ENCODE data around the gene ANKRD62.
"Not testable (repeated sequence)": the region's sequence is repeated elsewhere in the genome, so short reads cannot be mapped to it uniquely, and the experiment has no call there.

The ANKRD62 gene

DNA sequence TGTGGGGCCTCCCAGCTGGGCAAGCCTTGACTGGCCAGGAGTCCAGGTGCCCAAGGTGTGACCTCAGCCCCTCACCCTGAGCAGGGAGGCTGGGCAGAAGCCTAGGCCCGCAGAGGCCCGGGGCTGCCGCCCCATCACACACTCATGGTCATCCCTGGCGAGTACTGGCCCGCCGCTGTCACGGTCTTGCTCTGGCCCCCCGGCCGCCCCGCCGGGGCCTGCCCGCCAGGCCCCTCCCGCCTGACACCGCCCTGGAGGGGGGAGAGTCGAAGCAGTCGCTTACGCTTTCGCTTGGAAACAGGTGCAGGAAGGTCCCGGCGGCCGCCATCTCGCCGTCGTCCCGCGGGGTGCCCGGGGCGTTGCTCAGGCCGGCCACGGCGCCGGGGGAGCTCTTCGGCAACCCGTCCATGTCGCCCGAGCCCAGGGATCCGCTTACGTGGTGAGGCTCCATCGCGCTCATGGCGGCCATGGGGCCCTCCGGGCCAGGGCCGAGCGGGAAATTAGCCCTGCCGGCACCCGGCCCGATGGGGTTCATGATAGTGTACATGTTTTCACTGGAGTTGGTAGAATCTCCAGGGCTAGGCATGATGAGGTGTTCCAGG, 26.6 kb upstream of the ANKRD62 start:
- no peak for DNase-seq (ENCODE audit: low spot score)

DNA sequence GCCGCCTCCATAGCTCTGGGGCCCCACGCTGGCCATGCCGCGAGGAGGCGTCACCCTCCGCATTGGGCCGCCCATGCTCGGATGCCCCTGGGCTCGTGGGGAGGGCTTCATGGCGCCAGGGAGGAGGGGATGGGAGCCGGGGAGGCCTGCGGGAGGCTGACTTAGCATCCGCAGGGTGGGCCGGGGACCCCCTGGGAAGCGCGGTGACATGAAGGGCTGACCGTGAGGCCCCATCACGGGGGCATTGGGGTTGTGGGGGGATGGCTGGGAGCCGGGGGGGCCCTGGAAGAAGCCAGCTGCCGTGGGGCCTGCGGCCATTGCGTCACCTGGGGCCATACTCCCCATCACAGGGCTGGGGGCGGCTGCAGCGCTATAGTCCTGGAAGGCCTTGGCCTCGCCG, 26.0 kb upstream of the ANKRD62 start:
- no peak for DNase-seq (ENCODE audit: low spot score)

DNA sequence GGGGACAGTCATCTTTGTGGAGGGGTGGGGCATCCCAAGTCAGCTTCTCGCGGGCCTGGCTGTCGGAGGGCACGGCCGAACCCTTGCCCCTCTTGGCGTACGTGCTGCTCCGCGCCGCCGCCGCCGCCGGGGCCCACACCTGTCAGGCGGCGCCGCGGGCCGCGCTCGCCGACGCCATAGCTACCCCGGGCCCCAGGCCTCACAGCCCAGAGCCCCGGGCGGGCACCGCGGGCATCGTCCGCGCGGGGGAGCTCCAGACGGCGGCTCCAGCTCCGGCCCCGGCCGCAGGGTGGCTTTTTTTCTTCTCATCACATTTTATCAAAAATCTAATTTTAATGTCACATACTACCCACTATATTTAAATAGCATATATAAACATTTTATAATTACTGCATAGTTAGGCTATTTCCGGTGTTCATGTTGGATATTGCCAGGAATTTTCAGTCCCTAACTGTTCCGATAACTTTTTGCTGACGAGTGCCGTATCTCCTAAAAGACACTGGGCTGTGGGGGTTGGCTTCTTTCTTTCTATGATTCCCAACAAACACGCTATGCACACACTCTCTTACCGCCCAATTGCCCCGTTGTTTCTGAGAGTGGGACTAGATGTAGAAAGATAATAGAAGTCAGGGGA, 25.2 kb upstream of the ANKRD62 start:
- not testable (repeated sequence) for DNase-seq (ENCODE audit: low spot score)

DNA sequence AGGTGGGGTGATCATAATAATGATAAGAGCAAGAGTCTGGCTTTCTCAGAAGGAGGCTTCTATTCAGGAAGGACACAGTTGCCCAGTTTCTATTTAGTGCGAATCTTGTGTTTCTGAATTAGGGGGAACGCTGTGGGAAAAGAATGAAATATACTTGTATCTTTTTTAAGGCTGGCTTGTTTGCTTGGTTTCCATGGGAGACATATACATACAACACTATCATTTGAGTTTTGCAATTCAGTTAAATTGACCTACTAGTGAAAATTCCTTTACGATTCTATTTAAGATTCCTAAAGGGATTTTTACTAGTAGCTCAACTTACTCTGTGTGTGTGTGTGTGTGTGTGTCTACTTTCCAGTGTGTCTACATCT, 24.7 kb upstream of the ANKRD62 start:
- DNase-seq (ENCODE audit: low spot score) = no peak

DNA sequence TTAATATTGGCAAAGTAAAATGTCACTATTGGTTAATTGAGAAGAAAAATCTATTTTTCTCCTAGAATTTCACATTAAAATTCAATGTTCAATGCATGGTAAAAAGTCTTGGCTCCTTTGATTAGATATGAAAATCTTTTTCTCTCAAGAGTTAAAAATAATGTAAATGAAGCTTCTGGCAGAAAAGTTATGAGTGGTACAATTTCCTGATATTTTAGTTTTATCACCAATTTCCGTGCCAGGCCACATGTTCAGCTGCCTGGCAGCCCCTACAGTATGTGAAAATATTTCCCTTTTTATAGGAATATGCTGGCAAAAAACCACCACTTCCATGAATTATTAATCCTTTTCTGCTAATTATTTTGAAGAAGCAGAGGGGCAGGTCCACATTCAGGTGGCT, 22.6 kb upstream of the ANKRD62 start:
- not testable (repeated sequence) for DNase-seq (ENCODE audit: low spot score)

DNA sequence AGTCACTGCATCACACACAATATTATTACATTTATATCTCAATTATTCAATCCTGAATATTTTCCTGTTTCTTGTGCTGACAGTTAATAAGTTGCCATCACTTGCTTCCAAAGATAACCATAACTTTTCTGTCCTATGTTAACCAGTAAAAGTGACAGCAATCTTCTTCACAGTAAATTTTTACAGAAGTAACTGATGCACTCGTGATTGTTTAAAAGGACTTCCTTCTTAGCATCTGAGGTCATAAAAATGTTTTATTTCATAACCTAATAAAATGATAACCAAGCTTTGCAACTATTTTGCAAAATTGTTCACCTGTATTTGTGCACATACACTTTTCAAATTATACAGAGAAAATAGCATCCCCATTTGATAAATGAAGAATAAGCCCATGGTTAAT, 20.6 kb upstream of the ANKRD62 start:
- DNase-seq (ENCODE audit: low spot score) = no peak

DNA sequence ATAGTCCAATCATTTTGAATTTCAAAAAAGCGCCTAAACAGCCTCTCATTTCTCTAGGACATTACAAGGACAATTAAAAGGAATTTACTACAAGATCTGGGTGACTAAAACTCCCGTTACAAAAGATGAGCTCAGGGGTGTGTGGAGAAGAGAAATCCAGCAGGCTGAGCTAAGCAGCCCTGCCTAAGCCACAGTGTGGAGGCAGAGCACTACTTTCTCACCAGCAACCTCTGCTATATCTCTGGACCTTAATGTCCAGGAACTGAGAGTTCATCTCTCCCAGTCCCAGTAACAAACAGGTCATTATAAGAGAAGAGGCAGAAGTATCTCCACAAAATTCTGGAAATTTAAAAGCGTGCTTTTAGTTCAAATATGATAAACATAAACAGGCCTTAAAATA, 18.9 kb upstream of the ANKRD62 start:
- no peak for DNase-seq (ENCODE audit: low spot score)

DNA sequence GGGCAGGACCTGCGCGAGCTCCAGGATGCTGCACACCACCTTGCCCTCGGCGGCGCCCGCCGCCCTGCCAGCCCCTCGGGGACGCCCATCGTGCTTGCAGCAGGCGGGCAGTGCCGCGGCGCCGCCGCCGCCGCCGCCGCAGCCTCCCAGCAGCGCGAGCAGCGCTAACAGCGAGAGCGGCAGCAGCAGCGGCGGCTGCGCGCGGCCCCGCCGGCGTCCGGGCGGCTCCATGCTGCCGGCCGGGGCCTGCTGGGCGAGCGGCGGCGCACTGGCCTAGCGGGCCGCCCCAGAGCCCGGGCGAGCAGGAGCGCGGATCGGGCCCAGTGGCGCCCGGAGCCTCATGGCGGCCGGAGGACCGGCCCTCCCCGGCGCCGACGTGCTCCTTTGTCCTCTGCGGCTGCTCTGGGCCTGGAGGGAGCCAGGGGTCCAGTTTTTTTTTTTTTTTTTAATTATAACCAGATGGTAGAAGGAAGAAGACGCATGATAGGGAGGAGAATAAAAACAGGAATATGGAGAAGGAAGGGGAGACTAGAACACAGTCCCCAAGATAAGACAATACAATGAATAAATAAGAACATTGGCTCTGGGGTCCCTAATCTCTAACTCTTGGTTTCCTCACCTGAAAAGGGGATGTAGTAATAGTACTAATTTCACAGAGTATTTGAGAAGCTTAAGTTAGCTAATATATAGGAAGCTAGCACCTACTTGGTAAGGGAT, 17.1 kb upstream of the ANKRD62 start:
- no peak for DNase-seq (ENCODE audit: low spot score)

DNA sequence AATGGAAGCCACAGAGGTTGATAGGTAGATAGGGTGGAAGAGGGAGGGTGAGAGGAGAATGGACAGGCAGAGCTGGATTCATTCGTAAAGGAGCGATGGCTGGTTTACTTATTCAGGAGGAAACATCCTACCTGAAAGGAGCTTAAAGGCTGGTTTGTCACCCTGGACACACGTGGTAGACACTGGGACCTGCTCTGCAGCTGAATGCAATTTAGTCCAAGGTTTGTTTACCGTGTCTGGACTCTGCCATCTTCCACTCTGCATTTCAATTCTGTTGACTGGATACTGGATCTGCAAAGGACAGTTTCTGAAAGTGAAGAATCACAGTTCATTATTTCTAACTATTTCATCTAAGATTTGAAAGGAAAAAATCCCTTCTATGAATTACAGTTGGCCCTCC, 15.6 kb upstream of the ANKRD62 start:
- not testable (repeated sequence) for DNase-seq (ENCODE audit: low spot score)

DNA sequence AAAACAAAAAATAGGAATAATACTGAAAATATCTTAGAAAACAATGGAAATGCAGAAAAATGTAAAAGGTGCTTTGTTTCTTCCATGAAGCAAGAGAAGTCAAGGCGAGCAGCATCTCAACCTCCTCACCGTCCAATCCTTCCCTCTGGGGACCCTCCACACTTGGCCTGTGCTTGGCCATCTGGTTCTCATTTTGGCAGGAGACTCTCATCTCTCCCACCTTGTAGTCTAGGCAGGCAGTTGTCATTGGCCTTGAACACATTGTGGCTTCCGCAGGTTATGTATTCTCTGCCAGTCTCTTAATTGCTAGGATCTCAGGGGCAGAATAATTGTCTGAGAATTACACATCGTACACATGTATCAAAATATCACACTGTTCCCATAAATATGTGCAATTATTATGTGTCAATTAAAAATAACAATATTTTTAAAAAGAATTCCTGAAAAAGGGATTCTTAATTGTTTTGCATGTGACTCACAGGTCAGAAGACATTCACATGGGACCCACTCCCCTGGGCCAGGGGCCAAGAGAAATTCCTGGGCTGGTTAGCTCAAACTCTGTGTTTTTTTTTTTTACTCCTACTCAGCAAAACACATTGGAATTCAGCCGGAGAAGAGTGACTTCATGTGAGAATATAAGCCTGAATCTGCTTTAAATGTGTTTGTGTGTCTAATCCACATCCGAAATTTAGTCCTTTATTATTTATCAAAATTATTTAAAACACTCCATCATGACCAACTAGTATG, 14.0 kb upstream of the ANKRD62 start:
- no peak for DNase-seq (ENCODE audit: low spot score)

DNA sequence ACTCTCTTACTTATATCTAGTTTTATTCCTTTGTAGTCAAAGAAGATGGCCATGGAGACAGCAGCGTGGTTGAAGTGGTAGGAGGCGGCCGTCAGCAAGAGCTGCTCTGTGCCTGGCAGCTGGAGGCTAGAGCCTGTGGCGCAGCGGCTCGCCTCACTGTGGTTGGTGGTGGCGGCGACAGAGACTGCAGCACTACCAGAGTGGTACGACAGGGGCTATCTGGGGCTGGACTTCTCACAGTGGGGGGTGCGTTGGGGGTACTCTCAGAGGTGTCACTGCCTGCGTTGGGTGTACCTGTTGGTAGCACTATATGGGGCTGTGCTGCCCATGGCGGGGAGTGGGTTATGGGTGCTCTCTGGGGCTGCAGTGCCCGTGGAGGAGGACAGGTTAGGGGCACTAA, 8.5 kb upstream of the ANKRD62 start:
- no peak for DNase-seq (ENCODE audit: low spot score)

DNA sequence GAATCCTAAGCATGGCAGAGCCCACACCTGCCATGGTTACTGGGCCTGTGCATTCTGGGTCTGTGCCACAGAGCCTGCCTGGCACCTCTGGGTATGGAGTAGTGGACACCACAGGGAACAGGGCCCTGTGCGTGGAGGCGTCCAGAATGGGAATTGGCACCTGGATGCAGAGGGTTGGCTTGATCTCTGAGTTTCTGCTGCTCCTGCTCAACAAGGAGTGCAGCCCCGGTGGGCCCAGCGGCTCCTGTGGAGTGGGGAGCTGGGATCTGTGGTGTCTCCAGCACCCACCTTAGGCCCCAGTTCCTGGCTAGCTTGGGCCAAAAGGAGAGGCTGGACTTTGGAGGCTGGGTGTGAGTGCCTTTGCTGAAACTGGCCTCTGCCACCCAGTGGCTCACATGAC, 7.9 kb upstream of the ANKRD62 start:
- DNase-seq (ENCODE audit: low spot score) = no peak

DNA sequence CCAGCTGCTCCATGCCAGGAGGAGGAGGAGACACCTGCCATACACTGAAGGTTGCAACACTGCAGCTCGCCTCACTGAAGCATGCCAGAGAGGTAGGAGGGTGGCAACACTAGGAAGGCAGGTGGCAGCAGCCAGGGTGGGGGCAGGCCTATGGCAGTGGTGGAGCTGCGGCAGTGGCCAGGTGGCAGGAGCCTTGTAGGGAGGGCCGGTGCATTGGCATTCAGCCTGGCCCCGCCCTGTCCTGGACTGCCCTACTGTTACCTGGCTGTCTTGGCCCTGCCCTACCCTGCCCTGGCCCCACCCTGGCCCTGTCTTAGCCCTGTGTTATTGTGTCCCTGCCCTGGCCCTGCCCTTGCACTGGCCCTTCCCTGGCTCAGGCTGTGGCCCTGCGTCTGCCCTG, 7.4 kb upstream of the ANKRD62 start:
- no peak for DNase-seq (ENCODE audit: low spot score)

DNA sequence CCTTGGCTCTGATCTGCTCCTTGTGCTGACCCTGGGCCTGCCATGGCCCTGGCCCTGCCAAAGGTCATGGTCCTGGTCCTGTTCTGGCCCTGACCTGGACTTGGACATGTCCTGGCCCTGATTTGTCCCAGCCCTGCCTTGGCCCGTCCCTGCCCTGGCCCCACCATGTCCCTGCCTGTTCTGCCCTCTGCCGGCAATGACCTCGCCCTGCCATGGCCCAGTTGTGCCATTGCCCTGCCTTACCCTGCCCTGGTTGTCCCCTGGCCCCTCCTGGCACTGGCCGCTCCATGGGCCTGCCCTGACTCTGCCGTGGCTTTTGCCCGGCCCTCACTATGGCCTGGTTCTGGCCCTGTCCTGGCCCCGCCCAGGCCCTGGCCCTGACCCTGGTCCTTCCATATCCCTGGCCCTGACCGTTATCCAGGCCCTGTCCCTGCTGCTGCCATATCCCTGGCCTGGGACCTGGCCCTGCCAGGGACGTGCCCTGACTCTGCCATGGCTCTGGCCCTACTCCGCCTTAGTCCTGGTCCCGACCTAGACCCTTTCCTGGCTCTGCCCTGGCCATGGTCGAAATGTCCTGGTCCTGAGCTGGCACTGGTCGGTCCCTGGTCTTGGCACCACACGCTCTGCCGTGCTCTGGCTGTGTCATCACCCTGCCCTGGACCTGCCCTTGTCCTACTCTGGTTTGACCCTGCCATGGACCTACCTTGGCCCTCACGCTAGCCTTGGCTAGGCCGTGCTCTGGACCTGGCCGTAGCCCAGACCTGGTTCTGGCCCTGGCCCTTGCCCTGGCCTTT, 6.8 kb upstream of the ANKRD62 start:
- no peak for DNase-seq (ENCODE audit: low spot score)

DNA sequence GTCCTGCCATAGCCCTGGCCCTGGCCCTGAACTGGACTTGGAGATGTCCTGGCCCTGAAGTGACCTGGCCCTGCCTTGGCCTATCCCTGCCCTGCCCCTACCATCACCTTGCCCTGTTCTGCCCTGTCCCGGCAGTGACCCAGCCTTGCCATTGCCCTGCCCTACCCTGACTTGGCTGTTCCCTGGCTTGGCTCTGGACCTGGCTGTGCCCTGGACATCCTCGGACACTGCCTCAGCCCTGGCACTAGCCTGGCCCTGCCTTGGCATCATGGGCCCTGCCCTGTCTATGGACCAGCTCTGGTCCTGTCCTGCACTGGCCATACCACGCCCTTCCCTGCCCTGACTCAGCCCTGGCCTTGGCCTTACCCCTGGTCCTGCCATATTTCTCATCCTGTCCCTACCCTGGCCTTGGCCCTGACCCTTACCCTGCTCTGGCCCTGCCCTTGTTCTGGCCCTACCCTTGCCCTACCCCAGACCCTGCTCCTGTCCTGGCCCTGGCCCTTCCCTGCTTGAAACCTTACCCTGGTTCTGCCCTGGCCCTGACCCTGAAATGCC, 6.1 kb upstream of the ANKRD62 start:
- DNase-seq (ENCODE audit: low spot score) = no peak

DNA sequence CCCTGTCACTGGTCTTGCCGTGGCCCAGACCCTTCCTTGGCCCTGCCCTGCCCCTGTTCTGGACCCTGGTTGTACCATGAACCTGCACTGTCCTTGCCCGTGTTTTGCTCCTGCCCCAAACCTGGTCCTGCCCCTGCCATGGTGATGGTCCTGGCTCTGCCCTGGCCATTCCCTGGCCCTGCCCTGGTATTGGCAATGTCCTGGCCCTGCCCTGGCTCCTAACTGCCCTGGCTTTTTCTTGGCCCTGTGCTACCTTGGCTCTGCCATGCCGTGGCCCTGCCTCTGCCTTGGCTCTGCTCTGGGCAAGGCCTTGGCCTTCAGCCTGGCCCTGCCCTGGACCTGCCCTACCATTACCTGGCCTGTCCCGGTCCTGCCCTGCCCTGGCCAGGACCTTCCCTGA, 5.5 kb upstream of the ANKRD62 start:
- DNase-seq (ENCODE audit: low spot score) = no peak

DNA sequence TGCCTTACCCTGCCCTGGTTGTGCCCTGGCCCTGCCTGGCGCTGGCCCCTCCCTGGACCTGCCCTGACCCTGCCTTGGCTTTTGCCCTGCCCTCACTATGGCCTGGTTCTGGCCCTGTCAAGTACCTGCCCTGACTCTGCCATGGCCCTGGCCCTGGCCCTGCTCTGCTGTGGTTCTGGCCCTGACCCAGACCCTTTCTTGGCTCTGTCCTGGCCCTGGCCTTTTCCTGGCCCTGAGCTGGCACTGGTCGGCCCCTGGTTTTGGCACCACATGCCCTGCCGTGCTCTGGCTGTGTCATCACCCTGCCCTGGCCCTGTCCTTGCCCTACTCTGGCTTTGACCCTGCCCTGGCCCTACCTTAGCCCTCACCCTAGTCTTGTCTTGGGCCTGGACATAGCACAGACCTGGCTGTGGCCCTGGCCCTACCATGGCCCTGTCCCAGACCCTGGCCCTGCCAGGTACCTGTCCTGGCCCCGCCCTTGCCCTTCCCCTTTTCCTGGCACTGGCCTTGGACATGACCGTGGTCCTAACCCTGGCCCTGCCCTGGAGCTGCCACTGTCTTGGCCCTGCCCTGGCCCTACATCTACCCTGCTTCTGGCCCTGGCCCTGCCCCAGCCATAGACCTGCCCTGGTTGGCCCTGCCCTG, 4.8 kb upstream of the ANKRD62 start:
- DNase-seq (ENCODE audit: low spot score) = no peak

DNA sequence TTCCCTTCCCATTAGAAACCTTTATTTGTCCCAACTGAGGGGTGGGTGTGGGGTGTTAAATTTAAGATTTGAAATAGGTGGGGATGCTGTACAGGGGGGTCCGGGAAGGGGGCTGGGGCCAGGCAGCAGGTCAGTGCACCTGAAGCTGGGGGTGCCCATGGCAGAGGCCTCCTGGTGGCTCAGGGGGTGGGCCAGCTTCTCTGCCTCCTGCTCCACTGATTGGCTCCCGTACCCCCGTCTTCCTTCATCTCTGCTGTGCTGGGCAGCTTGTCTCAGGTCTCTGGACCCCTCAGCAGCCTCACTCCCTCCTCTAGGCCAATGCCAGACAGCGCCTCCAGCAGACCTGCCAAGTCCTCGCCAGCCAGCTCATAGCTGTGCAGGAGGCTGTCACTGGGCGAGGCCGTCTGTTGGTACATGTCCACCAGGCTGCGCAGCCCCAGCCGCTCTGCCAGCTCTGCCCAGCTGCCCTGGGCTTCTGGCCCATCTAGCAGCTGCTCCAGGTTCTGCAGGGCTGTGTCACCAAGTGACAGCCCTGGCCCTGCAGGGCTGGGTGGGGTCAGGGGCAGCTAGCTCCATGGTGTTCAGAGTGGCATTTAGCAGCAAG, 2.0 kb upstream of the ANKRD62 start:
- DNase-seq (ENCODE audit: low spot score) = no peak

DNA sequence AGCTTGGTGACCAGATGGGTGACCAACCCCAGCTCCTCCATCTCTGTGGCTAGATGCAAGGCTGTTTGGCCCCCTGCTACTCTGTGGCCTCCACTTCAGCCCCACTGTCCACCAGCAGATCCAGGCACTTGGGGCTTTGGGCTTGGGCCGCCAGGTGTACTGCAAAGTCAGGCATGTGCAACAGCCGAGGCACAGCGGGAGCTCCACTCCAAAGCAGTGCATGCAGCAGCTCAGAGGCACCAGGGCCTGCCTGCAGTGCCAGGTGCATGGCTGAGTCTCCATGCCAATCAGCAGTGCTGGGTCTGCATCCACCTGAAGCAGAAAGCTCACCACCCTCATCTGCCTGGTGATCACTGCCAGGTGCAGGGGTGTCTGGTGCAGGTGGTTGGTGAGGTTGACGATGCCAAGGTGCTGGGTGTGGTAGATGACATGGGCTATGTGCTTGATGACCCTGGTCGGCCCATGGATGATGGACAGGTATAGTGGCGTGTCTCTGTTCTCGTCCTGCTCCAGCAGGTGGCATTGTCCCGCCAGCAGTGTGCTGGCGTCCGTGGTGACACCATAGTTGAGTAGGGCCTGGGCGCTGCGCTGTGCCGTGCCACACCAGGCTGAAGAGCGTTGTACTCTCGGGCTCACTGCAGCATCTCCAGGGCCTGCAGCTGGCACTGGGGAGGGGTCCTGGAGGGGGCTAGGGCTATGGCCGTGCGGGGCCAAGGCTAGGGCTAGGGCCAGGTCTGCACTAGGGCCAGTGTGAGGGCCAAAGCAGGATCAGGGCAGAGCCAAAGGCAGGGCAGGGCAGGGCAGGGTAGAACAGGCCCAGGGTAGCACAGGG, 1.0 kb upstream of the ANKRD62 start:
- peak; percentile 45 for DNase-seq (ENCODE audit: low spot score)

DNA sequence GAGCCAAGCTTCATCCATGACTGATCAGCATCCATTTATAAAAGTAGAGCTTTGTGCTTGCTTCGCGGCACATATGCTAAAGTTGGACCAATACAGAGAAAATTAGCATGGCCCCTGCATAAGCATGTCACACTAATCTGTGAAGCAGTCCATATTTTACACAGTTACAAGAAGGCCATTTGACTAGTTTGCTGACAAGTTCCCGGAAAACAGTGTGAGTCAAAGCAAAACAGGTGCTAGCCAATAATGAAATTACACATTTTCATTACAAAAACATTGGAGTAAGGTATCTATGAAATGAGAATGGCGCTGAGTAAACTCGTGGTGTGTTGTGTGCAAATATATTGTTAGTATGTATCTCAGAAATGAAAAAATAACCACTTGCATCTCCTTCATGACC, 4.7 kb downstream of the ANKRD62 start:
- DNase-seq (ENCODE audit: low spot score) = peak; percentile 85
